HUES6 (cell line): ENCODE data around the gene AP1G1.

Source experiments
- H3K27ac ChIP-seq: 2 replicates; pipeline ENCODE4 v1.7.0; 2013; ENCODE audit warnings: low read depth, mild to moderate bottlenecking, low read length, inconsistent platforms
- H3K27me3 ChIP-seq: 2 replicates; pipeline ENCODE4 v1.6.1; 2013; ENCODE audit warnings: low read length; ENCODE audit not compliant: control insufficient read depth, insufficient read depth
- H3K36me3 ChIP-seq: 2 replicates; pipeline ENCODE4 v1.6.1; 2013; ENCODE audit warnings: low read length; ENCODE audit not compliant: control insufficient read depth, insufficient read depth
- H3K4me1 ChIP-seq: 2 replicates; pipeline ENCODE4 v1.6.1; 2013; ENCODE audit warnings: low read length; ENCODE audit not compliant: control insufficient read depth, insufficient read depth
- H3K4me3 ChIP-seq: 2 replicates; pipeline ENCODE4 v1.5.1; 2013; ENCODE audit warnings: low read depth, low read length
- H3K9ac ChIP-seq: one replicate; pipeline ENCODE4 v1.6.1; 2013; ENCODE audit warnings: mild to moderate bottlenecking, low read length
- H3K9me3 ChIP-seq: 2 replicates; pipeline ENCODE4 v1.6.1; 2013; ENCODE audit warnings: low read depth, low read length; ENCODE audit not compliant: control insufficient read depth, insufficient read depth

AP1G1 gene

GRCh38 chr16:71758293-71758760, 50.3 kb downstream of the AP1G1 start:
- Histone ChIP-seq H3K27ac (no peak overlapping the region), H3K4me3 (no peak overlapping the region), H3K9ac (no peak overlapping the region), H3K27me3 (no peaks in the 10 kb centered on the region), H3K4me1 (no peaks in the 10 kb centered on the region), H3K9me3 (no peaks in the 10 kb centered on the region), H3K36me3 (peaks cover 84% of the 10 kb centered on the region)

GRCh38 chr16:71754652-71755051, 54.0 kb downstream of the AP1G1 start:
- Histone ChIP-seq H3K9me3 (no peaks in the 10 kb centered on the region), H3K36me3 (peaks cover 65% of the 10 kb centered on the region), H3K4me3 (no peak overlapping the region), H3K4me1 (no peaks in the 10 kb centered on the region), H3K27ac (no peak overlapping the region), H3K9ac (no peak overlapping the region), H3K27me3 (no peaks in the 10 kb centered on the region)

GRCh38 chr16:71754108-71754507, 54.5 kb downstream of the AP1G1 start:
- H3K9me3 ChIP-seq: no peaks in the 10 kb centered on the region
- H3K4me1 ChIP-seq: no peaks in the 10 kb centered on the region
- no peak overlapping the region for H3K9ac ChIP-seq
- H3K36me3 ChIP-seq: peaks cover 70% of the 10 kb centered on the region
- H3K27ac ChIP-seq: no peak overlapping the region
- H3K27me3 ChIP-seq: no peaks in the 10 kb centered on the region
- H3K4me3 ChIP-seq: no peak overlapping the region

- Histone ChIP-seq H3K27ac (no peak overlapping the region), H3K27me3 (no peaks in the 10 kb centered on the region), H3K4me3 (no peak overlapping the region), H3K4me1 (no peaks in the 10 kb centered on the region), H3K36me3 (peaks cover 59% of the 10 kb centered on the region), H3K9ac (no peak overlapping the region), H3K9me3 (no peaks in the 10 kb centered on the region)
These were observed 60.4 kb downstream of the AP1G1 start for GRCh38 chr16:71748226-71748625.

GRCh38 chr16:71746442-71747046, 62.1 kb downstream of the AP1G1 start:
- H3K9me3 ChIP-seq: no peaks in the 10 kb centered on the region
- no peak overlapping the region for H3K4me3 ChIP-seq
- H3K9ac ChIP-seq: no peak overlapping the region
- no peak overlapping the region for H3K27ac ChIP-seq
- H3K36me3 ChIP-seq: peaks cover 66% of the 10 kb centered on the region
- H3K27me3 ChIP-seq: no peaks in the 10 kb centered on the region
- no peaks in the 10 kb centered on the region for H3K4me1 ChIP-seq

- Histone ChIP-seq H3K9ac (no peak overlapping the region), H3K27ac (no peak overlapping the region), H3K4me3 (no peak overlapping the region), H3K36me3 (peaks cover 72% of the 10 kb centered on the region), H3K9me3 (no peaks in the 10 kb centered on the region), H3K4me1 (no peaks in the 10 kb centered on the region), H3K27me3 (no peaks in the 10 kb centered on the region)
These were observed 69.8 kb downstream of the AP1G1 start for GRCh38 chr16:71738855-71739254.

GRCh38 chr16:71737501-71737900, 71.1 kb downstream of the AP1G1 start:
- Histone ChIP-seq H3K27ac (no peak overlapping the region), H3K4me1 (no peaks in the 10 kb centered on the region), H3K36me3 (peaks cover 76% of the 10 kb centered on the region), H3K4me3 (no peak overlapping the region), H3K9ac (no peak overlapping the region), H3K27me3 (no peaks in the 10 kb centered on the region), H3K9me3 (no peaks in the 10 kb centered on the region)

GRCh38 chr16:71734511-71734910, 74.1 kb downstream of the AP1G1 start:
- H3K27me3 ChIP-seq: no peaks in the 10 kb centered on the region
- H3K4me1 ChIP-seq: no peaks in the 10 kb centered on the region; the same call in 1 of the 2 replicates
- no peak overlapping the region for H3K9ac ChIP-seq
- no peaks in the 10 kb centered on the region for H3K9me3 ChIP-seq
- no peak overlapping the region for H3K27ac ChIP-seq
- no peak overlapping the region for H3K4me3 ChIP-seq
- peaks cover 85% of the 10 kb centered on the region for H3K36me3 ChIP-seq

- H3K4me3 ChIP-seq: no peak overlapping the region
- no peaks in the 10 kb centered on the region for H3K9me3 ChIP-seq
- peaks cover 68% of the 10 kb centered on the region for H3K36me3 ChIP-seq
- H3K27ac ChIP-seq: no peak overlapping the region
- H3K4me1 ChIP-seq: no peaks in the 10 kb centered on the region; the same call in 1 of the 2 replicates
- no peaks in the 10 kb centered on the region for H3K27me3 ChIP-seq
- no peak overlapping the region for H3K9ac ChIP-seq
These were observed 76.0 kb downstream of the AP1G1 start for GRCh38 chr16:71732587-71732986.

GRCh38 chr16:71727551-71728324, 80.9 kb downstream of the AP1G1 start:
- H3K9me3 ChIP-seq: no peaks in the 10 kb centered on the region
- H3K9ac ChIP-seq: no peak overlapping the region
- H3K4me1 ChIP-seq: peaks cover 6% of the 10 kb centered on the region
- H3K36me3 ChIP-seq: peaks cover 31% of the 10 kb centered on the region
- peaks cover 17% of the 10 kb centered on the region for H3K27me3 ChIP-seq
- no peak overlapping the region for H3K4me3 ChIP-seq
- no peak overlapping the region for H3K27ac ChIP-seq

- H3K9ac ChIP-seq: no peak overlapping the region
- peaks cover 6% of the 10 kb centered on the region for H3K4me1 ChIP-seq
- H3K9me3 ChIP-seq: no peaks in the 10 kb centered on the region
- H3K4me3 ChIP-seq: no peak overlapping the region
- H3K27ac ChIP-seq: no peak overlapping the region
- peaks cover 17% of the 10 kb centered on the region for H3K27me3 ChIP-seq
- peaks cover 20% of the 10 kb centered on the region for H3K36me3 ChIP-seq
These were observed 81.9 kb downstream of the AP1G1 start for GRCh38 chr16:71726476-71727315.
